Testis (tissue), 2 donors: ENCODE results near the gene WWC2.

Experiments used
- POLR2A ChIP-seq: fragments of 450-650 bp; IDR thresholded peaks from one replicate; pipeline ENCODE4 v1.6.1; 2017; ENCODE audit warnings: antibody characterized with exemption, mild to moderate bottlenecking, moderate library complexity
- TF ChIP-seq, protein P1 (sequence below), 3 experiments: fragments of 450-650 bp in 2 of 3; fragments of 200-600 bp in 1 of 3; sonication (generic) in 1 of 3; IDR thresholded peaks; one replicate each; pipeline ENCODE4 v1.5.1; 2016 to 2019; ENCODE audit warnings: antibody characterized with exemption in 3 of 3, mild to moderate bottlenecking in 2 of 3, moderate library complexity in 1 of 3

DNA sequence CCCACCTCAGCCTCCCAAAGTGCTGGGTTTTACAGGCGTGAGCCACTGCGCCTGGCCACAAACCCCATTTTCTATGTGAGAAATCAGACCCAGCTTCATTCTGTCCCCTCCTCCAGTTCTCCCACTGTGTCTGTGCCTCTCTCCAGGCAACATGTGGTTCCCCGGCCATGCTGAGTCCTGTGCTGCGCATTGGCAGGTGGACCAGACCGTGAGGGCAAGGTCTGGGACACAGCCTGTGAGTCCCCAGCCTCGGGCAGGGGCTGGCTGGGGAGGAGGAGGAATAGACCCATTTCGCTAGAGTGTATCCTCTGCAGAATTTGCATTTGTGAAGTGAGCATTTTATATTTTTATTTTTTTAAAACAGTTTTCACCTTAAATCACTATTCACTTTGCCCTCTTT is 244.7 kb downstream of the WWC2 start:
- TF ChIP-seq, protein P1, sequence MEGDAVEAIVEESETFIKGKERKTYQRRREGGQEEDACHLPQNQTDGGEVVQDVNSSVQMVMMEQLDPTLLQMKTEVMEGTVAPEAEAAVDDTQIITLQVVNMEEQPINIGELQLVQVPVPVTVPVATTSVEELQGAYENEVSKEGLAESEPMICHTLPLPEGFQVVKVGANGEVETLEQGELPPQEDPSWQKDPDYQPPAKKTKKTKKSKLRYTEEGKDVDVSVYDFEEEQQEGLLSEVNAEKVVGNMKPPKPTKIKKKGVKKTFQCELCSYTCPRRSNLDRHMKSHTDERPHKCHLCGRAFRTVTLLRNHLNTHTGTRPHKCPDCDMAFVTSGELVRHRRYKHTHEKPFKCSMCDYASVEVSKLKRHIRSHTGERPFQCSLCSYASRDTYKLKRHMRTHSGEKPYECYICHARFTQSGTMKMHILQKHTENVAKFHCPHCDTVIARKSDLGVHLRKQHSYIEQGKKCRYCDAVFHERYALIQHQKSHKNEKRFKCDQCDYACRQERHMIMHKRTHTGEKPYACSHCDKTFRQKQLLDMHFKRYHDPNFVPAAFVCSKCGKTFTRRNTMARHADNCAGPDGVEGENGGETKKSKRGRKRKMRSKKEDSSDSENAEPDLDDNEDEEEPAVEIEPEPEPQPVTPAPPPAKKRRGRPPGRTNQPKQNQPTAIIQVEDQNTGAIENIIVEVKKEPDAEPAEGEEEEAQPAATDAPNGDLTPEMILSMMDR (IDR thresholded peaks at IDR 0.05) = no peak
- TF ChIP-seq POLR2A = no peak
